GM12801 (cell line): ENCODE results near the gene ZDHHC11.

ENCODE experiments used
- TF ChIP-seq, protein P1 (sequence below): IDR thresholded peaks from one replicate; pipeline ENCODE4 v1.5.1; 2011; ENCODE audit warnings: control low read depth; ENCODE audit not compliant: insufficient read length; ENCODE audit errors: extremely low read depth

ZDHHC11 gene

DNA sequence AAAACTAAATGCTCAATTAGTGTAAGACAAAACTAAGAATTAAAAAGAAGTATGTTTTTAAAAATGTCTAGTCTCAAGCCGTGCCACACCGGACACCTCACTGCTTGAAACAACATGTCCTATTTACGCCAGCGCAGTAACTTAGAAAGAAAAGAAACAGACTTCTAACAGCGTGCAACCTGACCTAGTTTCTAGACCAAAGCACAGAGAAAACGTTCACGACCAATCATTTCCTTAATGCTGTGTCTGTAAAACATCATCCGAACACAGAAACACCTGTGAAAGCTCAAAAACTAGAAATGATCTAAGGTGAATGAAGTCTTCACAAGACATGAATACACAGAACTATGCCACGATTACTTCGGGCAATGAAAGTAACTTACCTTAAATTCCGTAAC lies 37.9 kb upstream of the ZDHHC11 start:
- TF ChIP-seq, protein P1, sequence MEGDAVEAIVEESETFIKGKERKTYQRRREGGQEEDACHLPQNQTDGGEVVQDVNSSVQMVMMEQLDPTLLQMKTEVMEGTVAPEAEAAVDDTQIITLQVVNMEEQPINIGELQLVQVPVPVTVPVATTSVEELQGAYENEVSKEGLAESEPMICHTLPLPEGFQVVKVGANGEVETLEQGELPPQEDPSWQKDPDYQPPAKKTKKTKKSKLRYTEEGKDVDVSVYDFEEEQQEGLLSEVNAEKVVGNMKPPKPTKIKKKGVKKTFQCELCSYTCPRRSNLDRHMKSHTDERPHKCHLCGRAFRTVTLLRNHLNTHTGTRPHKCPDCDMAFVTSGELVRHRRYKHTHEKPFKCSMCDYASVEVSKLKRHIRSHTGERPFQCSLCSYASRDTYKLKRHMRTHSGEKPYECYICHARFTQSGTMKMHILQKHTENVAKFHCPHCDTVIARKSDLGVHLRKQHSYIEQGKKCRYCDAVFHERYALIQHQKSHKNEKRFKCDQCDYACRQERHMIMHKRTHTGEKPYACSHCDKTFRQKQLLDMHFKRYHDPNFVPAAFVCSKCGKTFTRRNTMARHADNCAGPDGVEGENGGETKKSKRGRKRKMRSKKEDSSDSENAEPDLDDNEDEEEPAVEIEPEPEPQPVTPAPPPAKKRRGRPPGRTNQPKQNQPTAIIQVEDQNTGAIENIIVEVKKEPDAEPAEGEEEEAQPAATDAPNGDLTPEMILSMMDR: no peak

DNA sequence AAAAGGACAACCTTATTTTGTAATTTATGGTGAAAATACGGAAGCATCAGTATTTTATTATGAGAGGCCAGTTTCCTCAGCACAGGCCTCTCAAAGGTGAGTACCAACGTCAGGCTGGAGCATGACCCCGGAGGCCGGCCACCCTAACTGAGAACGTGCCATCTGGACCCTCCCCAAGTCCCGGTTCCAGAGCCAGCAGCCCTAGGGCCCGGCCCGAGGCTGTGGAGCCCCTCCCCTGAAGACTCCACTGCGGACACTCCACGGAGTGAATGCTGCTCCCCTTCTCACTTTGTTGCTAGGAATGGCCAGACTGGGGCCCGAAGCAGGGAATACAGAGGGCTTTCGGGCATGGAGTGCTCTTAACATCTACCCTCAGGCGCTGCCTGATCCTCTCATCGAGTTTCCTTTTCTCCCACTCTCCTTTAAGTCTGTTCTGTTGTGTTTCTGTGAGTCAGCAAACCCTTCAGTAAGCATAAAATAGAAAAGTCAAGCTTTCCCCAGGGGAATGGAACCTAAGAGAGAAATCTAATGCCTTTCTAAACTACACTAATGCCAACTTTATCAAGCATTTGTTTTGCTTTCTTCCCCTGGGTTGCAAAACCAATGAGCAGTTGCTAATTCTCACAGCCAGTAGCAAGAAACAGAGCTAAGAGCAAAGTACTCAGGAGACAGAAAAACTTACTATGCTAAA lies 37.3 kb upstream of the ZDHHC11 start:
- TF ChIP-seq, protein P1: no peak

DNA sequence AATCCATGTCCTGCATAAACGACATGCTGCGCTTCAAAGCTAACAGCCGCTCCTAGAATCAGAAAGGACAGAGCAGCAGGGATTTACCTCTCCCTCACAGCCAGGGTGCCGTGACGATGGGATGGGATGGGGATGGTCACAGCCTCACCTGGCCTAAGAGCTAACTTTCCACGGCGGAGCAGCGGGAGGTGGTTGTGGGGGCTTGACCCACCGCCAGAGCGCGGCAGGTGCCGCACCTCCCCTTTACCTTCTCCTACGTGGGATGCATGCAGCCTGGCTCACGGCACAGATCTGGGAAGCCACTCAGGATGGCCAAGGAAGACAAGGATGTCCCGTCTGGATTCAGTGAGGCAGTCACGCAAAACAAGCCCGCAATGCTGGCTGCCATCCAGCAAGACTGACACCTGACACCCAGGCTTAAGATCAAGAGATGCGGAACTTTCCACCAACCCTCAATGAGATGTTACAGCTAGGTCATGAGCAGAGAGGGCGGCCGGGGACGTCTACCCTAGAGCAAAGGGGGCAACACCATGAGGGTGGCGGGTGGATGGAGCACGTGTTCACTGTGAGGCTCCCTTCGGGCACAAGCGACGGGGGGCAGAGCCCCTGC lies 36.0 kb upstream of the ZDHHC11 start:
- TF ChIP-seq, protein P1: no peak

DNA sequence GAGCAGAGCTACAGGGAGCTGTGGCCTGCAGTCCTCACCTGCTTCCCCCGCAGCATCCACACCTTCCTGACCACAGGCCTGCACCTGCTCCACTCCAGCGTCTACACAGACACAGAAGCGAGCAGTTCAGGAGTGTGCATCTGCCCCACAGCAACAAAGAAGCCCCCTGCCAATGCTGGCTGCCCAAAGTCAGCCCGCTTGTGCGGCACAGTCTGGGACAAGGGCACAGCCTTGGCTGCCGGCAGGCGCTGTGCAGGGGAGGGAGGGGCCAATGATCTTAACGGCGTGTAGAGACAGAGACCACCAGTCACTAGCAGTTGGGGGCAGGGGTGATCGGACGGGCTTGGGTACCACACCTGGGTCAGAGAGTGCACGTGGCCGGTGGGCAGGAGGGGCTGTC lies 35.2 kb upstream of the ZDHHC11 start:
- TF ChIP-seq, protein P1: no peak

DNA sequence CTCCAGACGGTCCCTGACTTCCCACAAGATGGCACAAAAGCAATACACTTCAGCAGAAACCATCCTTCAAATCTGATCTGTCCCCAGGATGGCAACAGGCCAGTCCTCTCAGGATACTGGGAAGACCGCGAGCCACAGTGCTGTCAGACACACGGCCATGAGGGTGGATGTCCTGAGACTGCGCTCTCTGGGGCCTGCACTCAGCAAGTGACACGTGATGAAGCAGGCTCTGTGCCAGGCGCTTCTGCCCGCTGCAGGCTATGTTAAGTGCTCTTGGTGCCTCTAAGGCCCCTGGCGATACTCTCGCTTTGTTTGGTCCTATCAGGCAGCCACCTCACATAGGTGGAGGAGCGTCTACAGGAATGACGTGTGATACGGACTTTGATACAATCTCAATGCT lies 34.7 kb upstream of the ZDHHC11 start:
- TF ChIP-seq, protein P1: no peak

DNA sequence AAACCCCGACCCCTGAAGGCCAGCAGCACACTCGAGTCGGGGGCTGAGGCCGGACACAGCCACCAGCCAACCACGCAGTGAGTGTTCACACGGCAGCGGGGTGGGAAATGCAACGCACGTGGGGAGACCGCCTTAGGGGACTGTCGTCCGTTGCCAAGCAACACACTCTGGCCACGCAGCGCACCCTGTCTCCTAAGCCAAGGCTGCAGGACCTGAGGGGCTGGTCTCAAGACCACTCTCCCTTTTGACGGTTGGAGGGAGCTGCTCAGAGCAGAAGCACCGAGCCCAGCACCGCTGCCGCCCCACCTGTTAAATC lies 34.3 kb upstream of the ZDHHC11 start:
- TF ChIP-seq, protein P1: no peak

DNA sequence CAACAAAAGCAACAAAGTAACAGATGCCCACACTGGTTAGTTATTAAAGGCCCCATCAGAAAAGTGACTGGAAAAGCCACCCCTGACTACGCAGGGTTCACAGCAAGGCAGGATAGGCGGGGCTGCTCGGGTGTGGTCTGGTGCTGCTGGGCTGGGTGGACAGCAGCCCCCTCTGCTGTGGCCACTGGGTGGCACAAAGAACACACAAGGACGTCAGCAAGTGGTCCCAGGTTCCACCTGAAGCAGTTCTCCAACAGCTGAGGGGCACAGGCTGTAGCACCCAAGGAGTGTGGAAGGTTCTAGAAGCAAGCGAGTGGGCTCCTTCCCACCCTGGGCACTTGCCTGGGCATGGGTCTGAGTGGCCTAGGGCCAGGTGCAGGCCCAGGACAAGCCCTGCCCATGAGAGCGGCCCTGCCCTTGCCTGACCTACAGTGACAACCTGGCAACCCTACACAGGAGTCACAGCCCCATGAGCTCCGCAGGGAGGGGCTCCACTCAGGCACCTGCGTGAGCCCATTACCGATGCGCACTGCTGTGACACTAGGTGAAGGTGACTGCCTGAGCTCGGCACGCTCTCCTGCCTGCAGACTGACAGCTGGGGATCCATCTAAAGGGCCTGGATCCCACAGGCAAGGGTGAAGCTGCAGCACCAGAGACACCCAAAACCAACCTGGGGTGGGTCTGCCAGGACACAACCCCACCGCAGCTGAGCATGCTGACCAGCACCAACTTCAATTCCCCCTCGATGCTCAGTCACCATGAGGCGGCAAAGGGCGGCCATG lies 33.8 kb upstream of the ZDHHC11 start:
- TF ChIP-seq, protein P1: no peak
